Upper lobe of left lung (tissue), 4 donors: ENCODE measurements around the gene CST7.

Experiments
- EP300 ChIP-seq, 4 donors: sonication (generic); formaldehyde crosslinking; IDR thresholded peaks; one replicate each; pipeline ENCODE4 v1.5.1; 2017; ENCODE audit warnings: antibody characterized with exemption in 4 of 4, control low read depth in 2 of 4
- POLR2A ChIP-seq, 4 donors: fragments of 450-650 bp; IDR thresholded peaks; one replicate each; pipeline ENCODE4 v1.5.1; 2016 to 2017; ENCODE audit warnings: antibody characterized with exemption in 4 of 4, mild to moderate bottlenecking in 2 of 4
- TF ChIP-seq, protein P1 (sequence below), 6 experiments: fragments of 450-650 bp in 4 of 6; fragments of 200-600 bp in 2 of 6; sonication (generic) in 2 of 6; IDR thresholded peaks; one replicate each; pipeline ENCODE4 v1.5.1; 2016 to 2019; ENCODE audit warnings: antibody characterized with exemption in 6 of 6

DNA sequence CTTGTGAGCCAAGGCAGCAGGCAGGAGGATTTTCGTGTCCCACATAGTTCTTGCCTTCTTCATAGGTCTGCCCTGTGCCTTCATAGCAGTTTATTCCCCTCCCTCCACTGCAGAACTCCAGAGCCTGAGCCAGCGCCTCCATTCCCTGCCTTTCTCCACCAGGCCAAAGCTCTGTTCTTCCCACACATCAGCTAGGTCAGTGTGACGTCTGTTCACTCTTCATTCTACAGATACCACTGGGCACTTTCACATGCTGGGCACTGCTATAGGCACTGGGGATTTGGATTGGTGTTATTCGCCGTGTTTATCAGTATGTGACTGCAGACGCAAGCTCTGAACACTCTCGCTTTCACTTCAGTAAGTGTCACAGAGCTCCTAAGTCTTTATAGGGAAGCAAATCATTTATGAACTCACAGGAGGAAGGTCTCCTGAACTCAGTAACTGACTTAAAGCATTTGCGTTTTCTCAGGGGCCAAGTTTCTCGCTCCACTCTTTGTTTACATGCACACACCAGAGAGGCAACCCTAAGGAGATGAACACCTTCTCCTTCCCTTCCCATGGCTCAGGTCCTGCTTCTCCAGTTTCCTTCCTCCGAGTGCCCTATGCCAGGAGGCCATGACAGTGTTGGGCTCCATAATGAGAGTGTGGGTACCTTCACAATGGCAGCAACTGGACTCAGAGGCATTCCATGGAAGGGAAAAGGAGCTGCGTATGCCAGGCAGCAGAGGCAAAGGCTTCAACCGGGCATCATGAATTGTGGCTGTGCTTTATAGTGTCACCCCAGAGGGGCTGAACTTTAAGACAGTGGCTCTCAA is 49.8 kb downstream of the CST7 start:
- TF ChIP-seq POLR2A (IDR thresholded peaks at IDR 0.05): no peak
- no peak for TF ChIP-seq EP300 (IDR thresholded peaks at IDR 0.05)
- TF ChIP-seq, protein P1, sequence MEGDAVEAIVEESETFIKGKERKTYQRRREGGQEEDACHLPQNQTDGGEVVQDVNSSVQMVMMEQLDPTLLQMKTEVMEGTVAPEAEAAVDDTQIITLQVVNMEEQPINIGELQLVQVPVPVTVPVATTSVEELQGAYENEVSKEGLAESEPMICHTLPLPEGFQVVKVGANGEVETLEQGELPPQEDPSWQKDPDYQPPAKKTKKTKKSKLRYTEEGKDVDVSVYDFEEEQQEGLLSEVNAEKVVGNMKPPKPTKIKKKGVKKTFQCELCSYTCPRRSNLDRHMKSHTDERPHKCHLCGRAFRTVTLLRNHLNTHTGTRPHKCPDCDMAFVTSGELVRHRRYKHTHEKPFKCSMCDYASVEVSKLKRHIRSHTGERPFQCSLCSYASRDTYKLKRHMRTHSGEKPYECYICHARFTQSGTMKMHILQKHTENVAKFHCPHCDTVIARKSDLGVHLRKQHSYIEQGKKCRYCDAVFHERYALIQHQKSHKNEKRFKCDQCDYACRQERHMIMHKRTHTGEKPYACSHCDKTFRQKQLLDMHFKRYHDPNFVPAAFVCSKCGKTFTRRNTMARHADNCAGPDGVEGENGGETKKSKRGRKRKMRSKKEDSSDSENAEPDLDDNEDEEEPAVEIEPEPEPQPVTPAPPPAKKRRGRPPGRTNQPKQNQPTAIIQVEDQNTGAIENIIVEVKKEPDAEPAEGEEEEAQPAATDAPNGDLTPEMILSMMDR (IDR thresholded peaks at IDR 0.05): no peak
